H9 (cell line): ENCODE results near the gene ATE1. TPM values are rescaled to one million over a fixed set of nuclear protein-coding genes. Genes with fewer than 3 reads are reported as not detected.

ENCODE experiments used
- DNase-seq: peaks from one replicate; pipeline ENCODE4 v3.0.0-alpha.2; 2017
- H2AFZ ChIP-seq: one replicate; pipeline ENCODE4 v1.6.1; 2013; ENCODE audit warnings: mild to moderate bottlenecking, low read length, control low read depth, moderate library complexity
- H2AK5ac ChIP-seq: 2 replicates; pipeline ENCODE4 v1.6.1; 2013; ENCODE audit warnings: low read length, control low read depth, mixed read lengths; ENCODE audit not compliant: insufficient read length
- H2BK120ac ChIP-seq: one replicate; pipeline ENCODE4 v1.6.1; 2013; ENCODE audit warnings: low read depth, mild to moderate bottlenecking, low read length, control low read depth, inconsistent platforms; ENCODE audit not compliant: poor library complexity, severe bottlenecking
- H2BK12ac ChIP-seq: 2 replicates; pipeline ENCODE4 v1.6.1; 2013; ENCODE audit warnings: low read length, control low read depth, mixed read lengths, low read depth; ENCODE audit not compliant: insufficient read length
- H2BK15ac ChIP-seq: 2 replicates; pipeline ENCODE4 v1.6.1; 2013; ENCODE audit warnings: low read depth, low read length, control low read depth
- H2BK20ac ChIP-seq: one replicate; pipeline ENCODE4 v1.6.1; 2013; ENCODE audit warnings: low read depth, mild to moderate bottlenecking, low read length, control low read depth, inconsistent platforms; ENCODE audit not compliant: poor library complexity, severe bottlenecking
- H2BK5ac ChIP-seq: 2 replicates; pipeline ENCODE4 v1.6.1; 2013; ENCODE audit warnings: low read length, control low read depth, mixed read lengths; ENCODE audit not compliant: insufficient read length
- H3K14ac ChIP-seq: 2 replicates; pipeline ENCODE4 v1.6.1; 2013; ENCODE audit warnings: low read length, control low read depth; ENCODE audit not compliant: insufficient read depth
- H3K18ac ChIP-seq: 2 replicates; pipeline ENCODE4 v1.6.1; 2013; ENCODE audit warnings: low read depth, mild to moderate bottlenecking, mixed read lengths, low read length, control low read depth; ENCODE audit not compliant: insufficient read length
- H3K23ac ChIP-seq: 2 replicates; pipeline ENCODE4 v1.6.1; 2013; ENCODE audit warnings: low read length, control low read depth, mixed read lengths, low read depth; ENCODE audit not compliant: insufficient read length
- H3K23me2 ChIP-seq: 2 replicates; pipeline ENCODE4 v1.6.1; 2013; ENCODE audit warnings: low read depth, mild to moderate bottlenecking, mixed read lengths, low read length, control low read depth; ENCODE audit not compliant: insufficient read length, poor library complexity, severe bottlenecking
- H3K27ac ChIP-seq: 2 replicates; pipeline ENCODE4 v1.5.1; 2013; ENCODE audit warnings: low read length, control low read depth, mixed read lengths, low read depth; ENCODE audit not compliant: insufficient read length
- H3K27me3 ChIP-seq: 2 replicates; pipeline ENCODE4 v1.6.1; 2013; ENCODE audit warnings: low read length, control low read depth, inconsistent platforms; ENCODE audit not compliant: insufficient read depth
- H3K4ac ChIP-seq: 2 replicates; pipeline ENCODE4 v1.6.1; 2013; ENCODE audit warnings: low read depth, mild to moderate bottlenecking, control low read depth, inconsistent platforms, low read length, moderate library complexity
- H3K4me1 ChIP-seq: 2 replicates; pipeline ENCODE4 v1.6.1; 2013; ENCODE audit warnings: low read length, control low read depth, inconsistent platforms; ENCODE audit not compliant: insufficient read depth
- H3K4me2 ChIP-seq: 2 replicates; pipeline ENCODE4 v1.6.1; 2013; ENCODE audit warnings: low read length, control low read depth, mixed read lengths; ENCODE audit not compliant: insufficient read length, insufficient read depth
- H3K56ac ChIP-seq: 2 replicates; pipeline ENCODE4 v1.6.1; 2013; ENCODE audit warnings: low read depth, mild to moderate bottlenecking, mixed read lengths, low read length, control low read depth; ENCODE audit not compliant: insufficient read length
- H3K79me1 ChIP-seq: 2 replicates; pipeline ENCODE4 v1.6.1; 2013; ENCODE audit warnings: low read depth, mild to moderate bottlenecking, moderate library complexity, low read length, control low read depth, inconsistent platforms; ENCODE audit not compliant: insufficient read depth, poor library complexity, severe bottlenecking
- H3K79me2 ChIP-seq: 2 replicates; pipeline ENCODE4 v1.6.1; 2013; ENCODE audit warnings: low read length, control low read depth, inconsistent platforms; ENCODE audit not compliant: insufficient read depth
- H3K9ac ChIP-seq: 2 replicates; pipeline ENCODE4 v1.6.1; 2013; ENCODE audit warnings: low read length, control low read depth, mixed read lengths; ENCODE audit not compliant: insufficient read length; ENCODE audit errors: extremely low read depth
- H3K9me3 ChIP-seq: one replicate; pipeline ENCODE4 v1.6.1; 2013; ENCODE audit warnings: low read depth, low read length, inconsistent platforms; ENCODE audit not compliant: control insufficient read depth
- H3T11ph ChIP-seq: one replicate; pipeline ENCODE4 v1.6.1; 2013; ENCODE audit warnings: mild to moderate bottlenecking, low read length, control low read depth, inconsistent platforms
- H4K20me1 ChIP-seq: one replicate; pipeline ENCODE4 v1.6.1; 2013; ENCODE audit not compliant: control insufficient read depth, insufficient read length, insufficient read depth
- H4K5ac ChIP-seq: 2 replicates; pipeline ENCODE4 v1.6.1; 2013; ENCODE audit warnings: low read depth, mild to moderate bottlenecking, mixed read lengths, low read length, control low read depth; ENCODE audit not compliant: insufficient read length
- H4K8ac ChIP-seq: replicated peaks from 2 replicates; pipeline ENCODE4 v1.6.1; 2013; ENCODE audit warnings: low read length, control low read depth, mixed read lengths, low read depth; ENCODE audit not compliant: insufficient read length
- H4K91ac ChIP-seq: 2 replicates; pipeline ENCODE4 v1.6.1; 2013; ENCODE audit warnings: low read depth, mild to moderate bottlenecking, moderate library complexity, mixed read lengths, low read length, control low read depth; ENCODE audit not compliant: insufficient read length
- H3K27ac Mint-ChIP-seq, 3 experiments: 2 replicates in 2 of 3; 3 replicates in 1 of 3; pipeline ENCODE4 v1.8.0; 2020 to 2021; ENCODE audit warnings: mixed read lengths in 3 of 3, mild to moderate bottlenecking in 1 of 3, moderate library complexity in 1 of 3
- H3K27me3 Mint-ChIP-seq: 2 replicates; pipeline ENCODE4 v1.8.0; 2021; ENCODE audit warnings: low read depth, mild to moderate bottlenecking, moderate library complexity, mixed read lengths
- H3K36me3 Mint-ChIP-seq, 3 experiments: 2 replicates in 2 of 3; 3 replicates in 1 of 3; pipeline ENCODE4 v1.8.0; 2020 to 2021; ENCODE audit warnings: low read depth in 3 of 3, mixed read lengths in 3 of 3; ENCODE audit not compliant: insufficient read depth in 1 of 3
- H3K4me1 Mint-ChIP-seq, 2 experiments: 2 replicates each; pipeline ENCODE4 v1.8.0; 2020; ENCODE audit warnings: mixed read lengths in 2 of 2
- H3K4me3 Mint-ChIP-seq, 2 experiments: 2 replicates in 1 of 2; 3 replicates in 1 of 2; pipeline ENCODE4 v1.8.0; 2020 to 2021; ENCODE audit warnings: mild to moderate bottlenecking in 2 of 2, mixed read lengths in 2 of 2, moderate library complexity in 1 of 2
- H3K9me3 Mint-ChIP-seq, 2 experiments: 2 replicates in 1 of 2; 3 replicates in 1 of 2; pipeline ENCODE4 v1.8.0; 2020; ENCODE audit warnings: mild to moderate bottlenecking in 2 of 2, mixed read lengths in 2 of 2, moderate library complexity in 1 of 2
- WGBS: extraction: QIAGEN DNeasy Blood & Tissue Kit; methylation state at CpG from one replicate; pipeline ENCODE4 v1.1.7; 2013; ENCODE audit warnings: missing lambda C conversion rate, low lambda C conversion rate, mixed read lengths; ENCODE audit not compliant: insufficient read length; ENCODE audit errors: extremely low coverage; 5-methylcytosine and 5-hydroxymethylcytosine counted together
- total RNA-seq: library from RNA; stranded (reverse); gene quantifications from 2 replicates; pipeline ENCODE4 v1.2.1, GENCODE V29; 2021
- TF ChIP-seq, protein P1 (sequence below): fragments of 200-600 bp; sonication (generic); conservative IDR thresholded peaks from 3 replicates; pipeline ENCODE4 v1.8.0; 2021; ENCODE audit warnings: antibody characterized with exemption, mild to moderate bottlenecking

ATE1 gene
- total RNA-seq, 1 experiment from 2014 or later: 29.0 TPM

DNA sequence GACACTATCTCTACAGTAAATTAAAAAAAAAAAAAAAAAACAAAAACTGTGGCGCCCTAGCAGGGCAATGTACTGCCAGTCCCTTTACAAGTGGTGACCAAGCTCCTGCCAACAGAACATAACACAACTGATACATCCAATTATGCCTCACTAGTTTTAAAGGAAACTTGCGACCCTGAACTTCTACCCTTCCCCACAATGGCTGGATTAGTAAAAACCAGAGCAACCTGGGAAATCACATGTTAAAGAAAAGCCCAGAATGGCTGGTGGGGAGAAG, 16.5 kb downstream of the ATE1 start:
- Histone ChIP-seq H3K18ac (no peak overlapping the region), H3K79me2 (no peaks in the 10 kb centered on the region), H3K56ac (no peak overlapping the region), H4K91ac (no peak overlapping the region), H2AFZ (no peak overlapping the region), H4K8ac (no peak overlapping the region), H3K4me1 (no peaks in the 10 kb centered on the region), H3K4ac (no peak overlapping the region), H2BK5ac (no peak overlapping the region), H3K14ac (no peak overlapping the region), H3K23ac (no peak overlapping the region), H3K23me2 (no peaks in the 10 kb centered on the region), H2BK120ac (no peak overlapping the region), H3T11ph (no peak overlapping the region), H2AK5ac (no peak overlapping the region), H4K5ac (no peak overlapping the region), H3K79me1 (no peaks in the 10 kb centered on the region), H4K20me1 (no peaks in the 10 kb centered on the region), H3K27me3 (no peaks in the 10 kb centered on the region), H2BK15ac (no peak overlapping the region), H2BK20ac (no peak overlapping the region), H3K9ac (no peak overlapping the region), H2BK12ac (no peak overlapping the region), H3K9me3 (no peaks in the 10 kb centered on the region), H3K4me2 (no peak overlapping the region), H3K27ac (no peak overlapping the region)
- no peak overlapping the region for H3K27ac Mint-ChIP-seq
- no peak for DNase-seq
- no peaks in the 10 kb centered on the region for H3K9me3 Mint-ChIP-seq
- H3K4me1 Mint-ChIP-seq: no peaks in the 10 kb centered on the region
- no peak overlapping the region for H3K4me3 Mint-ChIP-seq
- H3K27me3 Mint-ChIP-seq: no peaks in the 10 kb centered on the region
- TF ChIP-seq, protein P1, sequence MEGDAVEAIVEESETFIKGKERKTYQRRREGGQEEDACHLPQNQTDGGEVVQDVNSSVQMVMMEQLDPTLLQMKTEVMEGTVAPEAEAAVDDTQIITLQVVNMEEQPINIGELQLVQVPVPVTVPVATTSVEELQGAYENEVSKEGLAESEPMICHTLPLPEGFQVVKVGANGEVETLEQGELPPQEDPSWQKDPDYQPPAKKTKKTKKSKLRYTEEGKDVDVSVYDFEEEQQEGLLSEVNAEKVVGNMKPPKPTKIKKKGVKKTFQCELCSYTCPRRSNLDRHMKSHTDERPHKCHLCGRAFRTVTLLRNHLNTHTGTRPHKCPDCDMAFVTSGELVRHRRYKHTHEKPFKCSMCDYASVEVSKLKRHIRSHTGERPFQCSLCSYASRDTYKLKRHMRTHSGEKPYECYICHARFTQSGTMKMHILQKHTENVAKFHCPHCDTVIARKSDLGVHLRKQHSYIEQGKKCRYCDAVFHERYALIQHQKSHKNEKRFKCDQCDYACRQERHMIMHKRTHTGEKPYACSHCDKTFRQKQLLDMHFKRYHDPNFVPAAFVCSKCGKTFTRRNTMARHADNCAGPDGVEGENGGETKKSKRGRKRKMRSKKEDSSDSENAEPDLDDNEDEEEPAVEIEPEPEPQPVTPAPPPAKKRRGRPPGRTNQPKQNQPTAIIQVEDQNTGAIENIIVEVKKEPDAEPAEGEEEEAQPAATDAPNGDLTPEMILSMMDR: no peak
- WGBS: no CpG with 5 or more reads among the region's 2 CpGs
- peaks cover 20 to 78% (median 62%) of the 10 kb centered on the region in 3 experiments for H3K36me3 Mint-ChIP-seq
